ENCODE results near the gene LRRC71.

Gene LRRC71

DNA sequence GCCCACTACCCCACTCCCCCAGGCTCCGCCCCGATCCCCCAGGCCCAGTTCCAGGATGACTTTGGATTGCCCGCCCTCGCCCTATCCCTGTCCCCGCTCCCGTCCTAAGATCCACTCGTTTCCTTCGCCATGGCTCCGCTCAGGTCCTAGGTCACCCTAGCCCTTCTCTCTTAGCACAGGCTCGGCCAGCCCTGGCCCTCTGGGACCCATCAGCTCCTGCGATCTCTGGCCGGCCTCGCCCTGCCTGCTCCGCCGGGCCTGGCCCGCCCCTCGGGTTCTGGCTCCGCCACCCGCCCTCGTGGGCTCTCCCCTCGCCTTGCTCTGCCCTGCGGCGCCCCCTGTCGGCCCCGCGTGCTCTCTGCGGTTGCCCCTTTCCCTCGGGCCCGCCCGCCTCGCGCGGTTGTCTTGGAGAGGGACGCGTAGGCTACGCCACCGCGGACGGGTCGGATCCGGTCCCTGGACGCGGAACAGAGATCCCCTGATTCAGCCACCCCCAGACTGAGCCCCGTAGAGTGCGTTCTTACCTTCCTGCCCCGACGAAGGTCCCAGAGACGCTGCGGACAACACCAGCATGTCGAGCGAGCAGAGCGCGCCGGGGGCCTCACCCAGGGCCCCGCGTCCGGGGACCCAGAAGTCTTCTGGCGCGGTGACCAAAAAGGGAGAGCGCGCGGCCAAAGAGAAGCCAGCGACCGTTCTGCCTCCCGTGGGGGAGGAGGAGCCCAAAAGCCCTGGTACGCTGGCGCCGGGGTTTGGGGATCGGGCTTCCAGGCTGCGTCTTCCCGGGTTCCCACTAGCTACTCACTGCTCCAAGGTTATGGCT, at the start of gene LRRC71:
Gene LRRC71 (plus strand): TSS at position 400 of the 820 bp plus-strand sequence. CDS start 172 bp downstream, at position 572.
- DNase-seq (ENCODE audit: low spot score), result peak; percentile 74

- DNase-seq (ENCODE audit: low spot score), result no peak
Observed at GRCh38 chr1:156873659-156874058, 46.8 kb upstream of the LRRC71 start.

GRCh38 chr1:156874142-156874541, 46.3 kb upstream of the LRRC71 start:
- DNase-seq (ENCODE audit: low spot score), result no peak

DNA sequence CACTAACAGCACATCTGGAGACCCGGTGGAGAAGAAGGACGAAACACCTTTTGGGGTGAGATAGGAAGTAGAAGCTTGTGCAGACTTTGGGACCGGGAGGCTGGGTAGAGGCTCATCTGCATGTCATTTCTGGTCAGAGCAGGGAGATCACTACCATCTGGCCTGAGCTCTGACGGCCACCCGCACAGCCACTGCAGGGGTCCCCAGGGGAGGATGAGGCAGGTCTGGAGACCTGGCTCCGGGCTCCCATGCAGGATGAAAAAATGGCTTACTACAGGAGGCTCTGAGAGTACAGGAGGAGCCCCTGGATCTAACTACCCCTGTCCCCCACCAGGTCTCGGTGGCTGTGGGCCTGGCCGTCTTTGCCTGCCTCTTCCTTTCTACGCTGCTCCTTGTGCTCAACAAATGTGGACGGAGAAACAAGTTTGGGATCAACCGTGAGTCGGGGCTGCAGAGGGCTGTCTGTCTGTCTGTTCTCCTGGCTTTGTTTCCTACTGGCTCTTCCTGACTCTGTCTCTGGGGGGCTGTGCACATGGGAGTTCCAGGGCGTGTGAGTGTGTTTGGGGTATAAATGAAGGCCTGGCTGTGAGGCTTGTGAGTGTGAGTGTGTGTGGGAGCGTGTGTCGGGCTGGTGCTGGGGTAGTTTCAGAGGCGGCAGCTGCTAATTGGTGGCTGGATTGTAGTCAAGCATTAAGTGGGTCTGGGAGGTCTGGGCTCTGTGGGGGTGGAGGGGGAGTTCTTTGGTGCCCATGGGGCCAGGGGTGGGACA, 45.7 kb upstream of the LRRC71 start:
- DNase-seq (ENCODE audit: low spot score), result no peak

GRCh38 chr1:156875341-156875615, 45.2 kb upstream of the LRRC71 start:
- no peak for DNase-seq (ENCODE audit: low spot score)

- no peak for DNase-seq (ENCODE audit: low spot score)
Observed at GRCh38 chr1:156876281-156876680, 44.2 kb upstream of the LRRC71 start.

- DNase-seq (ENCODE audit: low spot score), result no peak
Observed at GRCh38 chr1:156877433-156878170, 42.8 kb upstream of the LRRC71 start.

- DNase-seq (ENCODE audit: low spot score), result no peak
Observed at GRCh38 chr1:156879876-156880275, 40.6 kb upstream of the LRRC71 start.

DNA sequence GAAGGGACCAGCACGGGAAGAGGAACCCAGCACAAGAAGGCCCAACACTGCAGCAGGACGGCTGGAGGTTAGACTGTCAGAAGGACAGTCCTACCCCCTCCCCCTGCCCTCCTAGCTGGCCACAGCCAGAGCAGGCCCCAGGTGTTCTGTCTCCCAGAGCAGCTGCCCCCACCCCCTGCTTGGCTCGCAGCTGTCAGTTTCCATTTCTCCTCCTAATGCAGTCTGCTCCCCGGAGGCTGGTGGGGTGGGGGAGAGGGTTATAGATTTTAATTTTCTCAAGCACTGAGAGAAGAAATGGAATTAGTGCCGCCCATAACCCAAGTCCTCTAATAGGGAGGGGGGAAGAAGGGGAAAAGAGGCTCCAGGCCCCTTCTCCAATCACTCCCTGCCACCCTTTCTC, 40.0 kb upstream of the LRRC71 start:
- DNase-seq (ENCODE audit: low spot score), result no peak

DNA sequence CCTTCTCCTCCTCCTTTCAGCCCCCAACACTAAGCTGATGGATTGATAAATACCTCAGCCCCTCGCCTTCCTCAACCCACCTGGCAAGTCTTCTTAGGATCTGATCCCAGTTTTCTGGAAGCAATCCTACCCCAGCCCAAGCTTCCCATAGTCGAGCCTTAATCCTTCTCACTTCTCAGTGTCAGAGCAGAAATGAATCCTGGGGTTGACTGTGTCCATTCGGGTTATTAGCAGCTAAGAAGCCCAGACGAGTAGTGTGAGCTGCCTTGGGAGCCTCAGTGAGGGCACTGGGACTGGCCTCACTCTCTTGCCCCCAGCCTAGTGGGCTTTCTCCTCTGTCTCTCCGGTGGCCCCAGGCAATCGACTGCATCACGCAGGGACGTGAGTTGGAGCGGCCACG, 39.3 kb upstream of the LRRC71 start:
- DNase-seq (ENCODE audit: low spot score), result no peak

DNA sequence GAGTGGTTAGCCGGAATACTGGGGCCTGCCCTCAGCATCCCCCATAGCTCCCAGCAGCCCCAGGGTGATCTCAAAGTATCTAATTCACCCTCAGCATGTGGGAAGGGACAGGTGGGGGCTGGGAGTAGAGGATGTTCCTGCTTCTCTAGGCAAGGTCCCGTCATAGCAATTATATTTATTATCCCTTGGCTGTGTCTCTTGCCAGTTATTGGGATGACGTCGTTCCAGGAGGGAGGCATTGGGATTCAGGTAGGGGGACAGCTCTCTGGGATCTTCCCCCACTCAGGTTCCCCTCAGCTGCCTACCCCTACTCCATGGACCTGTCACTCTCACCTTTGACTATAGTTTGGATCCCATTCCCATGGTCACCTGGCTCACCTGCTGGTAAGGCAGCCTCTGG, 38.8 kb upstream of the LRRC71 start:
- DNase-seq (ENCODE audit: low spot score), result no peak

- DNase-seq (ENCODE audit: low spot score), result no peak
Observed at GRCh38 chr1:156882543-156882942, 37.9 kb upstream of the LRRC71 start.

GRCh38 chr1:156883919-156884318, 36.5 kb upstream of the LRRC71 start:
- DNase-seq (ENCODE audit: low spot score), result no peak

DNA sequence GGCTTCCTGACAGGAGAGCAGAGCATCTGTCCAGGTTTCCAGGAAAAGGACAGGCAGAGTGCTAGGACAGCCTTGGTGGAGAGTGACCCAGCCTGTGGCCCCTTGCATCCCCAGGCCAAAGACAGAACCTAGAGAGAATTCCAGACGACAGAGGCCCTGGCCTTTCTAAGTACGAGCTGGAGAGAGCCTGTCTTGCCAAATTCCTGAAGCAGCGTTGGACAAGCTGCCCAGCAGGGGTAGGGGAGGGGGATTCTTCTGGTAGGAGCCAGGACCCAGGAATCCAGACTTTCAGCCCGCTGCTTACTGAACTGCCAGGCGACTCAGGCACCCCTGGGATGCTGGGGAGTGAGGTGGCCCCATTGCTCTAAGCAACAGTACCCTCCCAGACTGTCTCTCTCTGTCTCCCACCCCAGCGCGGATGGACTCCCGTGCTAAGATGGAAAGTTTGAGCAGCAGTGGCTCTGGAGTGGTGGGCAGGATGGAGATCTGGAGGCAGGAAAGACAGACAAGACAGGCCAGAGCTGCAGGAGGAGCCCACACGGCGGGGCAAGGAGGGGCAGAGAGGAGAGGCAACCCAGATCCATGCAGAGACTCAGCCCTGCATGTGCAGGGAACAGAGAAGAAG, 35.8 kb upstream of the LRRC71 start:
- DNase-seq (ENCODE audit: low spot score), result no peak

GRCh38 chr1:156885314-156885713, 35.1 kb upstream of the LRRC71 start:
- DNase-seq (ENCODE audit: low spot score), result no peak

DNA sequence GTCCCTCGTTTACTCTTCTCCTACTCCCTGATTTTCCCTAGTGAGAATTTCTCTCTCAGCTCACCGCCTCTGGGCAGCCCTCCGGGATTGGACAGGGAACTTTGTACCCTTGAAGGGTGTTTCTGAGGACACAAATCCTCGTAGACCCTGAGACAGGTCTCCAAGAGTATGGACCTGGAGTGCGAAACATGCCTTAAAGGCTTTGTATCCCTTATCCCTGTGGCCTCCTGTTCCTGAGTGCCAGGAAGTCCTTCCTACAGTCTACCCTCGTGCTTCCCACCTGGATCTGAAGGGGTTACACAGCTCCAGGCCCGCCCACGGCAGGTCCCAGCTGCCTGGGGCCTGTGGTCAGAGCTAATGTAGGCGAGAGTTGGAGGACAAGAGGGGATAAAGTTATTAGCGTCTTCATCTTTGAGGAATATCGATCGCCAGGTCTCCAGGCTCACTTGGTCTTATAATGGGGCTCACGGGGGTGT, 34.5 kb upstream of the LRRC71 start:
- no peak for DNase-seq (ENCODE audit: low spot score)

- no peak for DNase-seq (ENCODE audit: low spot score)
Observed at GRCh38 chr1:156886583-156887281, 33.7 kb upstream of the LRRC71 start.

GRCh38 chr1:156887317-156887716, 33.1 kb upstream of the LRRC71 start:
- DNase-seq (ENCODE audit: low spot score), result no peak

GRCh38 chr1:156887734-156888133, 32.7 kb upstream of the LRRC71 start:
- no peak for DNase-seq (ENCODE audit: low spot score)

DNA sequence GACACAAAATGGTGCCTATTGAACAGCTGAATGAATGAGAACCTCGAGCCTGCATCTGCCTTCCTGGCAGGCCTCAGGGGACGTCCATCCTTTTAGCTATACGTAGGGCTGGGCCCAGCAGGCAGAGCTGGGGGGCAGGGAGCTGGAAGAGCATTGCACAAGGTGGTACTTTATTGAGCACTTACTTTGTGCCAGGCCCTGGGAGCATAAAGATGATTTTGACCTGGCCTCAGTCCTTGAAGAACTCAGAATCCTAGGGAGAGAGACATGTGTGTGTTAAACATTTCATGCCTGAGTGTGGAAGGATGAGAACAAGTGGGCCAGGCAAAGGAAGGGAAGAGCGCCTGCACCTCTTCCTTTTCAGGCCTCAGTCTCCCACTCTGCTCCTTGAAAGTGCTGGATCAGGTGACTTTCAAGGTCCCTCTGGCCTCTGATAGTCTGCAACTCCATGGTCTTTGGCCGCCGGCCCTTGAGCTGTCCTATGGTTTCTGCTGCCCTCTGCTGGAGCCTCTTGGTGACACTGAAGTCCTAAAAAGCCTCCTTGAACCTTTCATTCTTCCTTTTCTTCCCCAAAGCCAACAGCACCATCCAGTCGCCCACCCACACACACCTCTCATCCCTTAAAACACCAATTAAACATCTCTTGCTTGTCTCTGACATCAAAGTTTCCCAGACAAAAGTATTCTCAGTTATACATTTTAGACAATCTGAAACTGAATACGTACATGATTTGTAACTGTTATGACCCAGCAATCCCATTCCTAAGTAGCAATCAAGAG, 30.4 kb upstream of the LRRC71 start:
- DNase-seq (ENCODE audit: low spot score), result peak; percentile 55

All from germinal center (tissue), 1 donor.